Measurements from ENCODE around the gene MAP3K21.

Gene MAP3K21

GRCh38 chr1:233295975-233296322 lies 31.6 kb upstream of the MAP3K21 start:
- Histone ChIP-seq H3K79me2 (ENCODE audit: insufficient read depth, low read length) (peaks cover 3% of the 10 kb centered on the region; the same call in 1 of the 2 replicates), H3K9ac (ENCODE audit: low read depth, low read length) (peak overlapping the region; percentile 67), H4K20me1 (ENCODE audit: insufficient read depth, low read length) (no peaks in the 10 kb centered on the region), H3K9me3 (ENCODE audit: insufficient read depth, low read length, severe bottlenecking) (no peaks in the 10 kb centered on the region), H3K4me2 (ENCODE audit: insufficient read depth, low read length) (peak overlapping the region; percentile 91), H3K4me1 (ENCODE audit: insufficient read depth, low read length) (peaks cover 35% of the 10 kb centered on the region), H3K4me3 (ENCODE audit: low read depth in 1 of 2, low read length in 2 of 2) (peak overlapping the region; percentile 50 to 79), H3K36me3 (ENCODE audit: insufficient read depth, low read length) (no peaks in the 10 kb centered on the region), H3K27ac (ENCODE audit: low read length) (peak overlapping the region; percentile 71), H3K27me3 (ENCODE audit: insufficient read depth, low read length, poor library complexity) (no peaks in the 10 kb centered on the region), H2AFZ (ENCODE audit: low read depth, low read length) (peak overlapping the region; percentile 84)
- DNase-seq (no peak), ATAC-seq (ENCODE audit: insufficient read depth, low read depth) (no peak)
- TF ChIP-seq EZH2 (IDR thresholded peaks at IDR 0.05; ENCODE audit: borderline replicate concordance, low read depth, low read length, severe bottlenecking) (no peak), CTCF (IDR thresholded peaks at IDR 0.05; ENCODE audit: borderline replicate concordance, extremely low read depth, low read length, poor library complexity, severe bottlenecking) (no peak)

- Histone ChIP-seq H2AFZ (ENCODE audit: low read depth, low read length) (no peak overlapping the region), H3K9ac (ENCODE audit: low read depth, low read length) (no peak overlapping the region), H3K9me3 (ENCODE audit: insufficient read depth, low read length, severe bottlenecking) (no peaks in the 10 kb centered on the region), H4K20me1 (ENCODE audit: insufficient read depth, low read length) (no peaks in the 10 kb centered on the region), H3K36me3 (ENCODE audit: insufficient read depth, low read length) (no peaks in the 10 kb centered on the region), H3K79me2 (ENCODE audit: insufficient read depth, low read length) (no peaks in the 10 kb centered on the region), H3K27me3 (ENCODE audit: insufficient read depth, low read length, poor library complexity) (no peaks in the 10 kb centered on the region), H3K27ac (ENCODE audit: low read length) (no peak overlapping the region), H3K4me1 (ENCODE audit: insufficient read depth, low read length) (peaks cover 23% of the 10 kb centered on the region), H3K4me3 (ENCODE audit: low read depth in 1 of 2, low read length in 2 of 2) (no peak overlapping the region), H3K4me2 (ENCODE audit: insufficient read depth, low read length) (no peak overlapping the region)
- no peak for DNase-seq
- TF ChIP-seq CTCF (IDR thresholded peaks at IDR 0.05; ENCODE audit: borderline replicate concordance, extremely low read depth, low read length, poor library complexity, severe bottlenecking), result no peak
- no peak for TF ChIP-seq EZH2 (IDR thresholded peaks at IDR 0.05; ENCODE audit: borderline replicate concordance, low read depth, low read length, severe bottlenecking)
- ATAC-seq (ENCODE audit: insufficient read depth, low read depth), result no peak
Observed at GRCh38 chr1:233299450-233299849, 28.1 kb upstream of the MAP3K21 start.

GRCh38 chr1:233300326-233300725 lies 27.2 kb upstream of the MAP3K21 start:
- Histone ChIP-seq H3K27ac (ENCODE audit: low read length) (no peak overlapping the region), H2AFZ (ENCODE audit: low read depth, low read length) (no peak overlapping the region)
- DNase-seq, result no peak

More at GRCh38 chr1:233300326-233300725, 27.2 kb upstream of the MAP3K21 start:
- Histone ChIP-seq H4K20me1 (ENCODE audit: insufficient read depth, low read length) (no peaks in the 10 kb centered on the region), H3K4me3 (ENCODE audit: low read depth in 1 of 2, low read length in 2 of 2) (no peak overlapping the region), H3K4me1 (ENCODE audit: insufficient read depth, low read length) (peaks cover 14% of the 10 kb centered on the region), H3K36me3 (ENCODE audit: insufficient read depth, low read length) (no peaks in the 10 kb centered on the region), H3K27me3 (ENCODE audit: insufficient read depth, low read length, poor library complexity) (no peaks in the 10 kb centered on the region), H3K4me2 (ENCODE audit: insufficient read depth, low read length) (no peak overlapping the region), H3K9me3 (ENCODE audit: insufficient read depth, low read length, severe bottlenecking) (no peaks in the 10 kb centered on the region), H3K9ac (ENCODE audit: low read depth, low read length) (no peak overlapping the region), H3K79me2 (ENCODE audit: insufficient read depth, low read length) (no peaks in the 10 kb centered on the region)
- TF ChIP-seq CTCF (IDR thresholded peaks at IDR 0.05; ENCODE audit: borderline replicate concordance, extremely low read depth, low read length, poor library complexity, severe bottlenecking) (no peak), EZH2 (IDR thresholded peaks at IDR 0.05; ENCODE audit: borderline replicate concordance, low read depth, low read length, severe bottlenecking) (no peak)
- no peak for ATAC-seq (ENCODE audit: insufficient read depth, low read depth)
